Measurements from ENCODE around the gene SLC22A14.

SLC22A14 gene

DNA sequence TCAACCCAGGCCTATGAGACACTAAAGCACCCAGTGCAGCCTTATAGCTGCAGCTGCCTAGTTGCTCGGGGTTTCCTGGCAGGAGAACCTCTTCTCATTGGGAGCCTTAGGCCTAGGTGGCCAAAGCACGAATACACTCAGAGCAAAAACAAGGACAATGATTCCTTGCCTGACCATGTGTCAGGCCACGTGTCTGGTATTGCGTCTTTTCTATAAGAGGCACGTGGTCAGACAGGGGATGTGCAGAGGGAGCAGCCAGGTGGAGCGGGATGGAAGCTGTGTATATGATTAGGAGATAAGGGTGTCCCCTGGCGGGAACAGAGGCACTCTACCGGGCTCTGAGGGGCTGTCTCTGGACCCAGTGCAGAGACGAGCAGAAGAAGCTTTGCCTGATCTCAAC lies 26.4 kb downstream of the SLC22A14 start:
- in situ Hi-C loops (cut with HindIII; ENCODE audit: low pct_unique_long_range_greater_than_20kb, low sequenced_read_pairs), result no loop called here
- no peak for DNase-seq (ENCODE audit: low read depth in 1 of 2, low spot score in 1 of 2)
- TF ChIP-seq JUND (IDR thresholded peaks at IDR 0.05; ENCODE audit: low read depth), result no peak

DNA sequence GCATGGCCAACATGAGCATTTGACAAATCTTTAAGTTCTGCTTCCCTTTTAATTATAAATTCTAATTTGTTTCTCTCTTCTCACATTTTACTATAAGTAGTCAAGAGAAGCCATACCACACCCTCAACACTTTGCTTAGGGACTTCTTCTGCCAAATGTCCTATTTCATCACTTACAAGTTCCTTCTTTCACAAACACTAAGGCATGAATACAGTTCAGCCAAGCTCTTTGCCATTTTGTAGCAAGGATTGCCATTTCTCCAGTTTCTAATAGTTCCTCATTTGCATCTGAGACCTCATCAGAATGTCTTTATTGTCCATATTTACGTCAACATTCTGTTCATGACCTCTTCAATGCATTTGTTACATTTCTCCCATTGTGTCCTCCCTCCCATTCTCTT lies 29.4 kb downstream of the SLC22A14 start:
- TF ChIP-seq JUND (IDR thresholded peaks at IDR 0.05; ENCODE audit: low read depth), result no peak
- in situ Hi-C loops (cut with HindIII; ENCODE audit: low pct_unique_long_range_greater_than_20kb, low sequenced_read_pairs), result no loop called here
- no peak for DNase-seq (ENCODE audit: low read depth in 1 of 2, low spot score in 1 of 2)

DNA sequence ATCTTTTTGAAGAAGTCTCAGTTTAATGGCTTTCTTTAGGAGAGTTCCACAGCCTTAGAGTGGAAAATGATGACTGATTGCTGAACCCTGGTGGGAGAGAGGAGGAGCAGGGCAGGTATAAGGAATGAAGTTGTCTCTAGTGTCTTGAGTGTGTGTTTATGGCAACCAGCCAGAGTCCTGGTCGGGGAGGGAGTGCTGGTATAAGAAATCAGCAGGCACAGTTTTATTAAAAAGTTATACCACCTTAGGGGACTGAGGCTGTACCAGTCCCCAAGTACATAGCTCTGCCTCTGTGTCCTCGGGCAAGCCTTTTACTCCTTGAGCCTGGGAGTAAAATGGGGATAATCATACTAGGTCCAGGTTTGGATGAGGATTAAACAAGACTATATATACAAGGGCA lies 29.8 kb downstream of the SLC22A14 start:
- no peak for DNase-seq (ENCODE audit: low read depth in 1 of 2, low spot score in 1 of 2)
- in situ Hi-C loops (cut with HindIII; ENCODE audit: low pct_unique_long_range_greater_than_20kb, low sequenced_read_pairs), result no loop called here
- TF ChIP-seq JUND (IDR thresholded peaks at IDR 0.05; ENCODE audit: low read depth), result no peak

DNA sequence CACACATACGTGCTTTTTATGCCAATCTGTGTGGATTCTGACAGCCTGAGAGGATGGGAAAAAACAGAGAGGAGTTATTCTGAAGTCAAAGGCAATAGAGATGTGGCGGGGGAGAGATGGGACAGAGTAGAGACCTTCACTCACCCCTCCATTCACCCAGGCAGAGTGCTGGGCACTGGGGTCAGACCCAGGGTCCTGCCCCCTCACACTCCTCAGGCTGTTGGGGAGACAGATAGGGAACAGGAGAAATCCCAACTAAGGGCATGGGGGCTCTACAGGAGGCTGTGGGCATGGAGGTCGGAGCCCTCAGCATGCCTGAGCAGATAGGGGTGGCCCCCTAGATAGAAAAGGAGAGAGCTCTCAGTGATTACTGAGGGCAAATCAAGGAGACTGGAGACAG lies 30.3 kb downstream of the SLC22A14 start:
- in situ Hi-C loops (cut with HindIII; ENCODE audit: low pct_unique_long_range_greater_than_20kb, low sequenced_read_pairs), result no loop called here
- no peak for DNase-seq (ENCODE audit: low read depth in 1 of 2, low spot score in 1 of 2)
- TF ChIP-seq JUND (IDR thresholded peaks at IDR 0.05; ENCODE audit: low read depth), result no peak

DNA sequence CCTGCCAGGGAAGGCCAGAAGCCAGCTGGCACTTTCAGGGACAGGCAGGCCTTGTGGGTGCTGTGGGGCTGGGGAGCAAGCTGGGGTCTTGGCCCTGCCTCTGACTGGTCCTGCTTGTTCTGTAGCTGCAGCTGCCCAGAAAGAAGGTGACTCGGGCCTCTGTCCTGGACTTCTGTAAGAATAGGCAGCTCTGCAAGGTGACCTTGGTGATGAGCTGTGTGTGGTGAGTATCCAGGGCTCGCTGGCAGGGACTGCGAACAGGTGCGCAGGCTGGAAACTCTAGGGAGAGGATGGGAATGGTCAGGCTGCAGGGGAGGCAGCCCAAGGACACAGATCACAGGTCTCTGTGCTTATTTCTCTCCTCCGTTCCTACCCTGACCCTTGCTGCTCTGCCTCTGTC lies 31.2 kb downstream of the SLC22A14 start:
- TF ChIP-seq JUND (IDR thresholded peaks at IDR 0.05; ENCODE audit: low read depth), result no peak
- in situ Hi-C loops (cut with HindIII; ENCODE audit: low pct_unique_long_range_greater_than_20kb, low sequenced_read_pairs), result no loop called here
- DNase-seq (ENCODE audit: low read depth in 1 of 2, low spot score in 1 of 2), result no peak

DNA sequence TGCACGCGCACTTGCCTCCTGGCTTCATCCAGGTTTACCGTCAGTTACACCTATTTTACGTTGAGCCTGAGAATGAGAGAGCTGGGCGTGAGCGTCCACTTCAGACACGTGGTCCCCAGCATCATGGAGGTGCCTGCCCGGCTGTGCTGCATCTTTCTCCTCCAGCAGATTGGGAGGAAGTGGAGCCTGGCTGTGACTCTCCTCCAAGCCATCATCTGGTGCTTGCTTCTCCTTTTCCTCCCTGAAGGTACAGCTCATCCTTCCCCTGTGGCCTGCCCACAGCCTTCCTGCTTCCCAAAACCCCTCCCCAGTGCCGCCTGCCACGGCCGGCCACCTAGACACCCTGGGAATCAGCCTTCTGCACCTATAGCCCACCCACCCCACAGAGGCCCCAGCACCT lies 31.6 kb downstream of the SLC22A14 start:
- DNase-seq (ENCODE audit: low read depth in 1 of 2, low spot score in 1 of 2), result no peak
- TF ChIP-seq JUND (IDR thresholded peaks at IDR 0.05; ENCODE audit: low read depth), result no peak
- in situ Hi-C loops (cut with HindIII; ENCODE audit: low pct_unique_long_range_greater_than_20kb, low sequenced_read_pairs), result no loop called here

DNA sequence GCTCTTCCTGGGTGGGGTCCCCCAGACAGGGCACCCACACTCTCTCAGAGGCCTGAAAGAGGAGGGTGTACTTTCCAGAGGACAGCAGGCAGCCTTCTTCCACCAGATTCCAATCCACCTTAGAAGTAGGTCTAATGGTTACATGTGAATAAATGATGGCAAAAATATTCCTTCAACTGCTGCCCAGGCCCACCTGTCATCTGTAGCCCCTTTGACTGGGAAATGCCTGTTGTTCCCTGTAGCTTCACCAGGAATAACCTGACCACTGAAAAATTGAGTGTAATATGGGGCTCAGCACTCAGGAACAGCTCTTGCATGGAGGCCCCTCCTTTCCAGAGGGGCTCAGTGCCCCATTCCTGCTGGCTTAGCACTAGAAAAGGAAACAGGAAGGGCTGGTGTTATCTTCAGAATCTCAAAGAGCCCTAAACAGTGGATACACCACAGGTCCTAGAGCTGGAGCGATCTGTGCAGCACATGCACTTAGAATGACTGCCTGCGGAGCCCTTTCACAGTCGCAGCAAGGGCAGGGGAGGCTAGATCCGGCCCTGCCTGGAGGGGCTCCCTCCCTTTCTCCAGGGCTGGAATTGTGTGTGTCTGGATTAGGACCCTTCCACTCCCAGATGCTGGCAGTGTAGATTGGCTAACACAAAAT lies 32.1 kb downstream of the SLC22A14 start:
- in situ Hi-C loops (cut with HindIII; ENCODE audit: low pct_unique_long_range_greater_than_20kb, low sequenced_read_pairs), result no loop called here
- no peak for TF ChIP-seq JUND (IDR thresholded peaks at IDR 0.05; ENCODE audit: low read depth)

DNA sequence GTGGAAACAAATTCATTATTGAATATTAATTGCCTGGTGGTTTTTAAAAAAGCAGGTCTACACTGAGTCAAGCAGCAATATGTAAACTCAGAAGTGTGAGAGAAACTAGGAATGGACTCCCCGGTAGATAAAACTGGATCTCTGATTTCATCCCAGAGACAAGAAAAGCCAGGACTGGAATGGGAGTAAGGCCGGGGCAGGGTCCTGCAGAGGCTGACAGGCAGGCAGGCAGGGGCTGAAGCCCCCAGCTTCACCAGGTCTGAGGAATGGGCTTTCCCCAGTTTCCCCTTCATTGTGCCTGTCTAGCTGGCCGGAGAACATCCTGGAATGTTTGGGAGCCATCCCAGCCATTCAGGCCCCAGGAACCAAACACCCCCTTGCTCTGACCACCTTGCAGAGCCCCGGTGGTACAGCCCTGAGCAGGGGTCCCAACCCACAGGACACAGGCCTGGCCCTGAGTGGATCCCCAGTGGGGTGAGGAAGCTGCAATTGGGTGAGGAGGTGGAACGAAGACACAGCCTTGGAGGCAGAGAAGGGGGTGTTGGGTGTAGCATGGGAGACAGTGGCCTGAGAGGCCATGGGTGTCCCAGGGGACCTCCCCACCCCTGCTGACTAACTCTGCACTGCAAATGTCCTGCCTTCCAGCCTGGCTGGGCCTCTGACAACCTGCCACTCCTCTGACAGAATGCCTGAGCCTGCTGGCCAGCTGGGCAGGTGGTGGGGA lies 32.8 kb downstream of the SLC22A14 start:
- DNase-seq (ENCODE audit: low read depth in 1 of 2, low spot score in 1 of 2), result no peak
- TF ChIP-seq JUND (IDR thresholded peaks at IDR 0.05; ENCODE audit: low read depth), result no peak
- in situ Hi-C loops (cut with HindIII; ENCODE audit: low pct_unique_long_range_greater_than_20kb, low sequenced_read_pairs), result no loop called here

More for the DNA sequence above, 32.1 kb downstream of the SLC22A14 start:
- DNase-seq (ENCODE audit: low read depth in 1 of 2, low spot score in 1 of 2), result no peak

DNA sequence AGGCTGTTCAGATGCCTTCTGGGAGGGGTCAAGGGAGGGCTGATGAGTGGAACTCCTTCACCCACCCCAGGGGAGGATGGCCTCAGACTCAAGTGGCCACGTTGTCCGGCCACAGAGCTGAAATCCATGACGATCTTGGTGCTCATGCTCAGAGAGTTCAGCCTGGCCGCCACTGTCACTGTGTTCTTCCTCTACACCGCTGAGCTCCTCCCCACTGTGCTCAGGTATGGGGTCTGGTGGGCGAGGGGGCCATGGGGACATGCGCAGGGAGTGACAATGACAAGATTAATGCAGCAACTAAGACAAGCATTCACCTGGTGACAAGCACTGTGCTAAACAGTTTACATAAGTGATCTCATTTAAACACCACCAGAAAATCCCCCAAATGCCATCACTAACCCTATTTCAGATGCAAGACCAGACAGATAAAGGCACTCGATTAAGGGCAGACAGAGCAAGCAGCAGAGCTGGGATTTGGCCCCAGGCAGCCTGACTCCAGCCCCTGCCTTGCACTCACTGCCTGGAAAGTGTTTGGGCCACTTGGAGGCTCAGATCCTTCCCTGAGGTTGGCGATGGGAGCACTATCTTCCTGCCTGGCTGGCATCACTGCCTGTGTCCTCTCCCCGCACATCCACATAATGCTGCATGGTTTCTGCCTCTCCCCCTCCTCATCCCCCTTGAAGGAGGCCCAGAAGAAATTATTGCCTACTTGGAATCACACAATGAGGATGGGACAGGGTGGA lies 33.6 kb downstream of the SLC22A14 start:
- in situ Hi-C loops (cut with HindIII; ENCODE audit: low pct_unique_long_range_greater_than_20kb, low sequenced_read_pairs), result no loop called here
- no peak for TF ChIP-seq JUND (IDR thresholded peaks at IDR 0.05; ENCODE audit: low read depth)

DNA sequence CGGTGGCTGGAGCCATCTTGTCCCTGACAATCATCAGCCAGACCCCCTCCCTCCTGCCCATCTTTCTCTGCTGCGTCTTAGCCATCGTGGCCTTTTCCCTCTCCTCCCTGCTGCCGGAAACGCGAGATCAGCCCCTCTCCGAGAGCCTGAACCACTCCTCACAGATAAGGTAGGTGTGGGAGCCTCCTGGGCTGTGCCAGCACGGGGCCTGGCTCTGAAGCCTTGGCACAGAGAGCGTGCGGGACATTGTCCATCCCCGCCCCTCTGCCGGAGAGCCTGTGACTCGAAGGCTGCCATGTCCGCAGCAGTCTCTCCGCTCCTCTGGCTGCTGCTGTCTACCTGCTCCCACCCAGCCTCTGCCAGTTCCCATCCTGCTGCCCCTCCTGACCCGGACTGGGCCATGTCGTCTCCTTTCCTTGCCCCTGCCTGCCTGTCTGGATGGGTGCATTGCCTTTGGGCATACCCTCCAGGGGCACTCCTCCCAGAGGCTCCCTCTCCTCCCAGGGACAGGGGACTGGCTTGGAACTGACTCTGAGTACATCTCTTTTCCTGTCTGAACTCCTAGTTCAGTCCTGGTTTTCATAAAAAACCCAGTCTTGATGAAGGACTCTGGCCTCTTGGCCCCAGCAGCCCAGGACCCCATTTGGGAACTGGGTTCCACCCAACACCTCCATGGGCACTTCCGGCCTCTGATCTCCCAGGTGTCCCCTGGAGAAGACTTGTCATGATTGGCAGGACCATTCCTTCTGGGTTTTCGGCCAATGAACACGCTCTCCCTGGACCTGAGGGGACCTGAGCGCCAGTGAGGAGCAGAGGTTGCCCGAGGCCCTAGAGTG lies 34.5 kb downstream of the SLC22A14 start:
- no peak for TF ChIP-seq JUND (IDR thresholded peaks at IDR 0.05; ENCODE audit: low read depth)
- in situ Hi-C loops (cut with HindIII; ENCODE audit: low pct_unique_long_range_greater_than_20kb, low sequenced_read_pairs), result no loop called here
- DNase-seq (ENCODE audit: low read depth in 1 of 2, low spot score in 1 of 2), result no peak

More for the DNA sequence above, 33.6 kb downstream of the SLC22A14 start:
- DNase-seq (ENCODE audit: low read depth in 1 of 2, low spot score in 1 of 2), result no peak

DNA sequence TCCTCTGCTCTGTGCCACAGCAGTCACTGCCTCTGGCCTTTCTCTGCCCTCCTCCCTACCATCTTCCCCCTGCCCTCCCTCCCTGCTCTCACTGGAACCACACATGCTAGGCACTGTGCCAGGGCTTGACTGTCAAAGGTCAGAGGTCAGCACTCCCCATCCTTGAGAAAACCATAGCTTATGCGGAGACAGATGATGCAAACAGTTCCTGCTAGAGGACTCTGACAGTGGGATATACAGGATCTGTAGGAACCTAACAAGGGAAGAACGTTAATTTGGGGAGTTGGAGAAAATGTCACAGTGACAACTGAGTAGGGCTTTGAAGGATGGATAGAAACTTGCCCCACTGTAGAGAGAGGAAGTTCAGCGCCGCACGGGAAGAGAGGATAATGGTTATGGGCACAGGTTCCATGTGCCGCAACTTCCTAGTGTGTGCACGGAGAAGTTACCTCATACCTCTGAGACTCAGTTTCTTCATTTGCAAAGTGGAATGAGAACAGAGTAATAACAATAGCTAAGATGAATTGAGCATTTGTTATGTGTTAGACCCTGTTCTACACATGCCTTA lies 35.2 kb downstream of the SLC22A14 start:
- TF ChIP-seq JUND (IDR thresholded peaks at IDR 0.05; ENCODE audit: low read depth), result no peak
- no peak for DNase-seq (ENCODE audit: low read depth in 1 of 2, low spot score in 1 of 2)
- in situ Hi-C loops (cut with HindIII; ENCODE audit: low pct_unique_long_range_greater_than_20kb, low sequenced_read_pairs), result no loop called here
